SU-DHL-6 (cell line): ENCODE data around the gene TMEM213.

Source experiments
- H2AFZ ChIP-seq: fragments of 200-600 bp; sonication (generic); 2 replicates; pipeline ENCODE4 v1.6.1; 2014; ENCODE audit warnings: low read depth, mild to moderate bottlenecking, moderate library complexity, mixed read lengths, antibody characterized with exemption, low read length; ENCODE audit not compliant: severe bottlenecking
- H3F3A ChIP-seq: fragments of 200-600 bp; shearing (Covaris generic); 2 replicates; pipeline ENCODE4 v1.6.0; 2016; ENCODE audit warnings: antibody characterized with exemption, mild to moderate bottlenecking; ENCODE audit not compliant: insufficient read depth
- H3K27ac ChIP-seq: fragments of 200-600 bp; sonication (generic); 2 replicates; pipeline ENCODE4 v1.5.1; 2016; ENCODE audit warnings: low read depth, mild to moderate bottlenecking, low read length, moderate library complexity, mixed read lengths
- H3K27me3 ChIP-seq: fragments of 200-600 bp; sonication (generic), shearing (Covaris generic); 2 replicates; pipeline ENCODE4 v1.6.0; 2014; ENCODE audit warnings: mild to moderate bottlenecking, low read length
- H3K36me3 ChIP-seq: fragments of 200-600 bp; sonication (generic); 2 replicates; pipeline ENCODE4 v1.6.1; 2014; ENCODE audit warnings: mild to moderate bottlenecking, low read length, mixed read lengths
- H3K4me2 ChIP-seq: fragments of 300-600, 200-600 bp; shearing (Covaris generic), sonication (generic); 2 replicates; pipeline ENCODE4 v1.6.0; 2014; ENCODE audit warnings: low read length, low read depth, mild to moderate bottlenecking; ENCODE audit not compliant: poor library complexity, severe bottlenecking
- H3K4me3 ChIP-seq: fragments of 200-600 bp; sonication (generic); 2 replicates; pipeline ENCODE4 v1.5.1; 2014; ENCODE audit warnings: antibody characterized with exemption, low read length, mild to moderate bottlenecking, mixed read lengths; ENCODE audit not compliant: insufficient read depth, poor library complexity, severe bottlenecking
- H3K79me2 ChIP-seq: fragments of 200-600 bp; sonication (generic); 2 replicates; pipeline ENCODE4 v1.6.1; 2014; ENCODE audit warnings: mild to moderate bottlenecking, low read length, moderate library complexity; ENCODE audit not compliant: insufficient read depth
- H3K9ac ChIP-seq: fragments of 200-600 bp; sonication (generic); 2 replicates; pipeline ENCODE4 v1.7.0; 2014; ENCODE audit warnings: mild to moderate bottlenecking, low read length
- H3K9me2 ChIP-seq: fragments of 200-600 bp; sonication (generic); replicated peaks from 2 replicates; pipeline ENCODE4 v1.6.1; 2014; ENCODE audit warnings: low read length; ENCODE audit not compliant: insufficient read depth
- H3K9me3 ChIP-seq: fragments of 200-600 bp; sonication (generic); 2 replicates; pipeline ENCODE4 v1.6.1; 2014; ENCODE audit warnings: low read length, mixed read lengths; ENCODE audit not compliant: insufficient read depth
- H4K20me1 ChIP-seq: fragments of 200-600 bp; sonication (generic); 2 replicates; pipeline ENCODE4 v1.6.1; 2014; ENCODE audit warnings: low read depth, mild to moderate bottlenecking, antibody characterized with exemption, low read length, moderate library complexity, mixed read lengths
- CTCF ChIP-seq: fragments of 200-600 bp; sonication (generic); IDR thresholded peaks from one replicate; pipeline ENCODE4 v1.5.1; 2017; ENCODE audit warnings: antibody characterized with exemption, mild to moderate bottlenecking, low read length, moderate library complexity; ENCODE audit not compliant: insufficient read depth, poor library complexity, severe bottlenecking
- EZH2phosphoT487 ChIP-seq: fragments of 200-600 bp; sonication (generic), shearing (Covaris generic); conservative IDR thresholded peaks from 2 replicates; pipeline ENCODE4 v1.6.1; 2018; ENCODE audit warnings: mild to moderate bottlenecking, antibody characterized with exemption, low read length, moderate library complexity, mixed read lengths

TMEM213 gene

GRCh38 chr7:138872576-138872975 lies 74.8 kb downstream of the TMEM213 start:
- Histone ChIP-seq H3K79me2 (no peaks in the 10 kb centered on the region), H3K4me2 (no peak overlapping the region), H3F3A (no peaks in the 10 kb centered on the region), H3K9me3 (no peaks in the 10 kb centered on the region), H3K9me2 (no peaks in the 10 kb centered on the region), H3K36me3 (no peaks in the 10 kb centered on the region), H4K20me1 (no peaks in the 10 kb centered on the region), H3K27me3 (no peaks in the 10 kb centered on the region), H2AFZ (no peak overlapping the region), H3K4me3 (no peak overlapping the region), H3K27ac (no peak overlapping the region), H3K9ac (no peak overlapping the region)
- TF ChIP-seq CTCF (no peak), EZH2phosphoT487 (no peak)

- H3K9me2 ChIP-seq = no peaks in the 10 kb centered on the region
- H3K9me3 ChIP-seq = no peaks in the 10 kb centered on the region
- H3K27me3 ChIP-seq = no peaks in the 10 kb centered on the region
- no peak overlapping the region for H3K4me2 ChIP-seq
- no peaks in the 10 kb centered on the region for H4K20me1 ChIP-seq
- no peak overlapping the region for H2AFZ ChIP-seq
- H3K27ac ChIP-seq = no peak overlapping the region
- TF ChIP-seq EZH2phosphoT487 = no peak
- no peak for TF ChIP-seq CTCF
- no peaks in the 10 kb centered on the region for H3K36me3 ChIP-seq
- no peak overlapping the region for H3K4me3 ChIP-seq
- no peaks in the 10 kb centered on the region for H3F3A ChIP-seq
- no peaks in the 10 kb centered on the region for H3K79me2 ChIP-seq
- no peak overlapping the region for H3K9ac ChIP-seq
These were observed 75.6 kb downstream of the TMEM213 start for GRCh38 chr7:138873220-138873892.

GRCh38 chr7:138875794-138876193 lies 78.0 kb downstream of the TMEM213 start:
- Histone ChIP-seq H3K27ac (no peak overlapping the region), H3K4me3 (no peak overlapping the region), H3K4me2 (no peak overlapping the region), H2AFZ (no peak overlapping the region), H3K9ac (no peak overlapping the region), H3K36me3 (no peaks in the 10 kb centered on the region), H3K27me3 (no peaks in the 10 kb centered on the region), H4K20me1 (no peaks in the 10 kb centered on the region), H3K9me3 (no peaks in the 10 kb centered on the region), H3K79me2 (no peaks in the 10 kb centered on the region), H3K9me2 (no peaks in the 10 kb centered on the region), H3F3A (no peaks in the 10 kb centered on the region)
- TF ChIP-seq EZH2phosphoT487 (no peak), CTCF (no peak)
